DMS114 treated with DMSO at 0.1 percent for 48 hours (cell line): ENCODE data around the gene SCN8A.

Experiments
- DNase-seq: peaks from one replicate; lab custom pipeline; 2025; ENCODE audit not compliant: unreplicated experiment; lab: John Stamatoyannopoulos, UW

SCN8A gene

DNA sequence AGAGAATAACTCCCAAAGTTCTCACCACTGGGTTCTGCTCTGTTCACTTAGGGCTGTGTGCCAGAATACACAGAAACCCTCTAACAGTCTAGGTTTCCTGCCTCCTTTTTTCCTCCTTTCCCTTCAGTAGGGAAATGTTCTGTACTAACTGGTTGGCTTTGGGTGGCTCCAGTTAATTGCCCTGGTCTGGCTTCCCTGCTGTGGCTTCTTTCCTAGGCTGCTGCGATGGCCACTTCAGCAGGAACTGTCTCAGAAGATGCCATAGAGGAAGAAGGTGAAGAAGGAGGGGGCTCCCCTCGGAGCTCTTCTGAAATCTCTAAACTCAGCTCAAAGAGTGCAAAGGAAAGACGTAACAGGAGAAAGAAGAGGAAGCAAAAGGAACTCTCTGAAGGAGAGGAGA, 115.2 kb downstream of the SCN8A start:
- no peak for DNase-seq

DNA sequence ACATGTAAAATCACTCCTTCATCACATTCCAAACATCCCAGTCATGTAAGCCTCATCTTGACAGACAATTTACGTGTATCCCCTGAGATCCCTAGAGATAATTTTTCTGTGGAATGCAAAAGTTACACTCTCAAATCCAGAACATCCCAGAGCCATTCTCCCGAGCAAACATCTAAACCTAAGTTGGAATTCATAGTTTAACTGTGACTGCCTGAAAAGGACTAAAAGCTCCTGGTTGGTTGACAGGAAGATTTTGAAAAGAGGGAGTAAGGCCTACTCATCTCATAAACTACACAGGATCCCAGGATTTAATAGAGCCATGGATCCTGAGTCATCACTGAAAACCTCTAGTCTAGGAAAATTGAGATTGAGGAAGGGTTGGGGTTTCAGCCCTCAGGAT, 123.6 kb downstream of the SCN8A start:
- DNase-seq, result no peak

DNA sequence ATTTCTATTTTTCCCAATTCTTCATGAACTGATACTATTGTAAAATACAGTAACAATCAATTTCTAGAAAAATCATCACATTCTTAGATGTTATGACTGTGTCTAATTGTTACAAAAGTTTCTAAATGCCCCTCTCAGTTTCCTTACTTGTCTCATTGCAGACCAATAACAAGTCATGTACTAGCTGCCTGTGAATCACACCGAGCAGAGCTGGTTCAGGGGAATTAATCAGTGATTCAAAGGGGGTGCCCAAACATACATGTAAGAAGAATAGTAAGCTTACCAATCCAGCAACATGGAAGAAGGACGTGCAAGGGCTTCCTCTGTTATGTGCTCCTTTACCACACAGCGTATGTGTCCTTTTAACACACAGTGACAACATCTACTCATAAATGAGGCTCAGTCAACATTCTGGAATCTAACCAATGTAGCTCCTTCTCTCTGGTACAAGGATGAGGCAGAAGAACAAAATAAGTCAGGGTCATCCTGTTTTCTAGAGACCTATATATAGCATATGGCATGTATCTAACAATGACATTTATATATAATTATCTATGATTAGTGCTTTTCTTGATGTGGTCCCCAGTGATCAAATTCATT, 126.4 kb downstream of the SCN8A start:
- no peak for DNase-seq

DNA sequence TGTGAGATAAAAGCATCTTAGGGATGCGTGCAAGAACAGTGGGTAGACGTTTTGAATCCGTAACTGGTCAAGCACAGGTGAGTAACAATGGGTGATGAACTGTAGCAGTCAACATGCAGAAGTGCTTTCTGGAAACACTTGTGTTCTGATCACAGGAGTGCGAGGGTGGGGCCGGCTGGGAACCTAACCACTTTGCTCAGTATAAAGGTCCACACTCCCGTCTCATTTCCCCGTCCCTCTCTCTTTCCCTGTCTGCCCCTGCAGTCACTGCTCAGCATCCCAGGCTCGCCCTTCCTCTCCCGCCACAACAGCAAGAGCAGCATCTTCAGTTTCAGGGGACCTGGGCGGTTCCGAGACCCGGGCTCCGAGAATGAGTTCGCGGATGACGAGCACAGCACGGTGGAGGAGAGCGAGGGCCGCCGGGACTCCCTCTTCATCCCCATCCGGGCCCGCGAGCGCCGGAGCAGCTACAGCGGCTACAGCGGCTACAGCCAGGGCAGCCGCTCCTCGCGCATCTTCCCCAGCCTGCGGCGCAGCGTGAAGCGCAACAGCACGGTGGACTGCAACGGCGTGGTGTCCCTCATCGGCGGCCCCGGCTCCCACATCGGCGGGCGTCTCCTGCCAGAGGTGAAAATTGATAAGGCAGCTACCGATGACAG, 130.4 kb downstream of the SCN8A start:
- DNase-seq, result no peak

DNA sequence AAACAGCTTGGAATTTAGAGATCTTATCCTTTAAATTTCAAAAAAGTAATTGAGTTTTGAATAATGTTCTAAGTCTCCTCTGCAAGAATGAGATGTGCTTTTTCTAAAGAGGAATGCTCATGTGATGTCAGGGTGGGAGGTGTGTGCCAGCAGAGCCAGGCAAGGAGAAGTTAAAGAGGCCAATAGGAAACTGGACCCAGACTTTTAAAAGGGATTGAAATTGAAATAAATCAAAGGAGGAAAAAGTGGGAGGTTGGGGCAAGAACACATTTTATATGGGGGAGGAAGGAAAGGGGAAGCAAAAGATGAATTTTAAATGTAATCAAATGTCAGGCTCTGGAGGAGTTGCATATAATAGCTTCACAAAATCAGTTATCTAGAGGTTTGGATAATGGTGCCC, 131.4 kb downstream of the SCN8A start:
- no peak for DNase-seq

DNA sequence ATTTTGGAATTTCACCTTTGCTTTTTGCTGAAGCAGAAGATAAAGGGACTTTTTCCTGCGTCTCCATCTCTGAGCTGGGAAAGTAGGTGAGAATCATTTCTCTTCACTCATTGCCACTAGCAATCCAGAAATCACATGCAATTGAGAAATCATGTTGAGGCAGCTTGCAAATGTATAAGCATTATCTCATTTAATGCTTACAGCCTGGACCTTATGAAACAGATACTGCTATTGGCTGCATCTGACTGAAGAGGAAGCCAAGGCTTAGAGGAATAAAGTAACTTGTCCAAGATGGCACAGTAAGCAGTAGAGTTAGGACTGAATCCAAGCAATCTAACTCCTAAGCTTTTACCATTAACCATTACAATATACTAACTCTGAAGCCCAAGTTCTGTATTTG, 135.1 kb downstream of the SCN8A start:
- DNase-seq, result no peak

DNA sequence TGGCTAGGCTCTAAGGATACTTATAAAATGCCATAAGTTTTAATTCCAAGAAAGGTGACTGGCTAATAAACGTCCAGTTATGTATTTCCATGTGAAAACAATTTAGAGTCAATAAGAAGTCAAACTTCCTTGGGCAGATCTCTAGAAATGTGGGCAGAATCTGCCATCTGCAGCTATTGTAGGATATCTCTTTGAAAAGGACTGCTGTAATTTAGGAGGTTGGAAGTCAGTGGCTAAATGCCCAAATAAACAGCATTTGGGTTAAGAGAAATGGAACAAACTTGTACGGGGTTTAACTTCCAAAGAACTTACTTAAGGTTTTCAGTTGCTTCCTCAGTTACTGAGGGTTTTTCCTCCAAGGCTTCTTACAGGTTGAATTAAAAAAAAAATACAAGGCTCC, 135.9 kb downstream of the SCN8A start:
- DNase-seq, result no peak

DNA sequence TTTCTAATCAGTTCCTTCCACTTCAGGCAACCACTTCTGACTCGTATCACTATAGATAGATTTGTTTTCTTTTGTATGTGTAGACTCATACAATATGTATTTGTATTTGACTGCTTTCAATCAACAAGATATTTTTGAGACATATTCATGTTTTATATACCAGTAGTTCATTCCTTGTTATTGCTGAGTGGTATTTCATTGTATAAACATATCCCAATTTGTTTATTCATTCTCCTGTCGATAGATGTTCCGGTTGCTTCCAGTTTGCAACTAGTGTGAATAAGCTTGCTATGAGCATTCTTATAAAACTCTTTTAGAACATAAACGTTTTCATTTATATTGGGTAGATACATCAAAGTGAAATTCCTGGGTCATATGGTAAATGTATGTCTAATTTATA, 138.3 kb downstream of the SCN8A start:
- DNase-seq, result no peak

DNA sequence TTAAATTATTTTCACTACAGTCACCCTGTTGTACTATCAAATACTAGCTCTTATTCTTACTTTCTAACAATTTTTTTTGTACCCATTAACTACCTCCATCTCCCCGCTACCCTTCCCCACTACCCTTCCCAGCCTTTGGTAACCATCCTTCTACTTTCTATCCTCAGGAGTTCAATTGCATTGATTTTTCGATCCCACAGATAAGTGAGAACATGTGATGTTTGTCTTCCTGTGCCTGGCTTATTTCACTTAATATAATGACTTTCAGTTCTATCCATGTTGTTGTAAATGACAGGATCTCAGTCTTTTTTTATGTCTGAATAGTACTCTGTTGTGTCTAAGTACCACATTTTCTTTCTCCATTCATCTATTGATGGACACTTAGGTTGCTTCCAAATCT, 139.7 kb downstream of the SCN8A start:
- no peak for DNase-seq

DNA sequence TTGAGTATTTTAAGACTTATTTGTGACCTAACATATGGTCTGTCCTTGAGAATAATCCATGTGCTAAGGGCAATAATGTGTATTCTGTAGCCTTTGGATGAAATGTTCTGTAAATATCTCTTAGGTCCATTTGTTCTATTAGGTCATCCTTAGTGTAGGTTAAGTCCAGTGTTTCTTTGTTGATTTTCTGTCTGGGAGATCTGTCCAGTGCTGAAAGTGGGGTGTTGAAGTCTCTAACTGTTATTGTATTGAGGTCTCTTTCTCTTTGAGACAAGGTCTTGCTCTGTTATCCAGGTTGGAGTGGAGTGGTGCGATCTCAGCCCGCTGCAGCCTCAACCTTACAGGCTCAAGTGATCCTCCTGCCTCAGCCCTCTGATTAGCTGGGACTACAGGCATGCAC, 149.5 kb downstream of the SCN8A start:
- no peak for DNase-seq

DNA sequence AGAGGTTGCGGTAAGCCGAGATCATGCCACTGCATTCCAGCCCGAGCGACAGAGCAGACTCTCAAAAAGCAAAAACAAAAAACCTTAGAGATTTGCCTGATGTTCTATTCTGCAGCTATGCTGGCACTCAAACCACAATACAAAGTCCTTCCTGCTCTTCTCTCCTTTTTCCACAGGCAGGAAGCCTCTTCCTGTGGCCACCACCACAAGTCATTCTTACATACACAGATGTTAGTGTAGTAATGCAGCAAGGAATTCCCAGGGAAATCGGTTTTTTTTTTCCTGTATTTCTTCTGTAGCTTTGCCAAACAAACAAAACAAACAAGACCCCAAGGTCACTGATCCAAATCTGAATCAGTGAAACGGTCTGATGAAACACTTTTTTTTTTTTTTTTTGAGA, 153.2 kb downstream of the SCN8A start:
- no peak for DNase-seq

DNA sequence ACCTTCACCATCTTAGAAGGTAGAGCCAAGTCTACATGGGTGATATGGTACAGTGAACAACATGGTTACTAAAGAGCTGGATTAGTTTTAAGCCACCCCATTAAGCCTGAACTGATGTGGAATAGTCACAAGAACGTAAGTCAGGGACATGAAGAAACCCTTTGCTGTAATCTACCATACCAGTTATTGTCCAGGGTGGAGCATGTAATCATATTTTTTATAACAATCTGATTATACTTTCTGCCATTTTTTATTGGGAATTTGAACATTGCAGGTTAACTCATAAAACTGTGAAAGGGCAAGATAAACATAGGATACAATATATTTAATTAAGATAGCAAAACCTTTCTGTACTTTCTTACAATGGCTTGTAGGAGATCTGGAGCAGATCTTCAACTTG, 153.9 kb downstream of the SCN8A start:
- no peak for DNase-seq

DNA sequence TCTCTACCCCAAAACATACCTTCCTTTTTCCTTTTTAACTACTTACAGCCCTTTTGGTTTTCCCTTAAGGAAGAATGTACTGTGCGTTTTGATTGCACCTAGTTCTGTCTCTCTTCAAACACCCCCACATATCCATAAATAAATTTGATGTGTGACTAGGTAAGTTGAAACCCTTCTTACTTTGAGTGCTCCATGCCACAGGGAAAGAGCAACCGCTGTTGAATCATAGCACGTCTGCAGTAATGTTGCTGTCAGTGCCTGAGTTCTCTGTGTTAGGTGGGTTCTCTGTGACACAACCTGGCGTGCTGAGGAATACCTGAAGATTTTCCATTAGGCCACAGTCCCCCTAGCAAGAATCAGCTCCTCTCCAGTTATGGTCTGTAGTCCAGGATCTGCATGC, 155.4 kb downstream of the SCN8A start:
- DNase-seq, result no peak

DNA sequence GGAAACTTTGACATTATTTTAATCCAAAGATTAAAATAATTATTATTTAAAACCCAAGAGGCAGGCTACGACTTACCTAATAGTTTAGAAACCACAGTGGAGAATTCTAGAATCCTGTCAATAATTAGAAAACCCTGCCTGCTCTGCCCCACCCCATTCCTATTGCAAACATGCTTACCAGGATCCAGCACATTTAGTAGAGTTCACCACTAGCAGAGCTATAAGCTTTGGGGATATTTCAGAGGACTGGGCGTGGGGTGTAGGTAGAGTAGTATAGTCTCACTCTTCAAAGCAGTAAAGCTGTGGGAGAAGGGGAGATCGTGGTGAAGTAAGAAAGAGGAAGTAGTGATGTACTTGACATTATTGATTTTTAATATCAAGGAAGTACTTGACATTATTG, 157.2 kb downstream of the SCN8A start:
- DNase-seq, result no peak

DNA sequence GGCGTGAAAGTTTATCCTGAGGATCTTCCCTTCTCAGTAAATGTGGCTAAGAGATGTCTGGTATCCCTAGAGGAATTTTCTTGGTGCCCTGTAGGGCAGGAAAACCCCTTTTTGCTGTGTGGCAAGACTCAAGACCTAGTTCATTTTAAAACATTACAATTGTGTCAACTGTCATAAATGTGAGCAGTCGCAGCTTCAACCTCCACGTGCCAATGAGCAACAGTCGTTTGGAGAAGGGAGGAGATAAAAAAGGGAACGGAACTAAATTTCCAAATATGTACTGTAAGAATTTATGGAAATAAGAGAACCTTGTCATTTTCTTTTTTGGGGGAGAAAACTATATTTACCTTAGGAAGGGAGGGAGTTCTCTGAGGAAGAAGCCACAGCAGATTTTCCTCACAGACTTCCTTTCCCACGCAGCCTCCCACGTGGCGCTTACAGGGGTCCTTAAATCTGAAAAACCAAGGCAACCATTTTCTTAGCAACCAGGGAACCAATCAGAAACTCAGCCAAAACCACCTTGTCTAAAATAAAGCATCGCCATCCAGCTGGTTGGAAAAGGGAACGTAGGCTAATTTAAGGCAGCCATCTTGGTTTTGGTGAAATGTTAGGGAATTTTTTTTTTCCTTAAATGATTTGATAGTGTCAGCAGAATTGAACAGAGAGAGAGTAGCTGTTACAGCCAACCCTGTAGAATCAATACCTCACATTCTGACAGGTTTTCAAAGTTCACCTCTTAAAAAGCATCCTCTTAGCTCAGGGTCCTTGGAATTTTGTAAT, 158.4 kb downstream of the SCN8A start:
- no peak for DNase-seq

DNA sequence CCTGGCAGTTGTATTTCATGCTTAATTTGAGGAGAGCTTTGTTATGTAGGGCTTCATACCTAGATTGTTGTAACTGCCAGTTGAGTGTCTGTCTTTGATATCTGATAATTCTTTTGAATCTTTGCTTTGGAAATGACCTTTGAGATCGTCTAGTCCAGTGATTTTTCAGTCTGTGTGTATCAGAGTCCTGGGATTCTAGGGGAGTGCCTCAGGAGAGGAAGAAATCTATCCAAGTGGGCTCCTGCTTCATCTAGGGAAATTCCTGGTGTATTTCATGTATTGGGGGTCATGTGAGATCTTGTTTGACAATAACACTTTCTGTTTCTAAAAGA, 158.9 kb downstream of the SCN8A start:
- DNase-seq, result no peak

DNA sequence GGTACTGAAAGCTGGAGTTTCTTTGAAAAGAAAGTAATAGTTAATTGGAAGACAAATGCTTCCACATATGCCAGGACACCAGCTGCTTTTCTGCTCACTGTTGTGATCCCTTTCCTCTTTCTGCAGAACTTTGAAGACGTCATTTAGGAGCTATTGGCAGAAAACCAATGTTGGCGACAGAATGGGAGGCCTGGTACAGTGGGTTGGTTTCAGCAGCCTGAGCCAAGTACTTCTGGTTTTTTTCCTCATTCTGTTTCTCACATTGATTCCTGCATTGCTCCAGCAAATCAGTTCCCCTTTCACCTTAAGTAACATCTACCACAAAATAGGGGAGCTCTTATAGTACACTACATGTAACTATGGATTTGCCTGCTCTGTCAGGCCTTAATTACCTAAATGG, 160.6 kb downstream of the SCN8A start:
- no peak for DNase-seq

DNA sequence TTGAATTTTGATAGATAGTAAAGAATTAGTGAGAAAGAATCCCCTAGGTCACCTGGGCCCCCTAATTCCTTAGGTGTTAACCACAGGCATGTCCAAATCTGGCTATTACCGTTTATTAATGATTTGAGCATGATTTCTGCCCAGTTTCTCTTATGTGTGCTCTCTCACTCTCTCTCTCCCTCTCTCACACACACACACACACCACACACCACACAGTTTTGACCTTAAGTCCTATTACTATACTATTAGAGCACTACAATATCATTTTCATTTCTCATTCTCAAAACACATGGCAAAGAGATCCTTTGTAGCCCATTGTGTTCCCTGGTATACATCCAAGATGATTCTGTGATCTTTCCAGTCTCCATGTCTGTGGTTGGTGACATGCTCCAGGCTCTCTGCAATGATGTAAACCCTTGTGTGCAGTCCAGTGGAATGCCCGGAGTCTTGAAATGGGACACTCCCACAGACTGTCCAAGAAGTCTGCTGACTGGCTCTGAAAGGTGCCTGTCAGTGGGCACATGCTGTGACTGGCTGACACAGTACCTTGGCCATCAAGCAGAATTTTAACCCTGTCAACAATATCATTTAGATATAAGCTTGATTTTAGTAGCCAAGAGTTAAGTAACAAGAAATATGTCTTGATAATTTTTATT, 161.3 kb downstream of the SCN8A start:
- no peak for DNase-seq

DNA sequence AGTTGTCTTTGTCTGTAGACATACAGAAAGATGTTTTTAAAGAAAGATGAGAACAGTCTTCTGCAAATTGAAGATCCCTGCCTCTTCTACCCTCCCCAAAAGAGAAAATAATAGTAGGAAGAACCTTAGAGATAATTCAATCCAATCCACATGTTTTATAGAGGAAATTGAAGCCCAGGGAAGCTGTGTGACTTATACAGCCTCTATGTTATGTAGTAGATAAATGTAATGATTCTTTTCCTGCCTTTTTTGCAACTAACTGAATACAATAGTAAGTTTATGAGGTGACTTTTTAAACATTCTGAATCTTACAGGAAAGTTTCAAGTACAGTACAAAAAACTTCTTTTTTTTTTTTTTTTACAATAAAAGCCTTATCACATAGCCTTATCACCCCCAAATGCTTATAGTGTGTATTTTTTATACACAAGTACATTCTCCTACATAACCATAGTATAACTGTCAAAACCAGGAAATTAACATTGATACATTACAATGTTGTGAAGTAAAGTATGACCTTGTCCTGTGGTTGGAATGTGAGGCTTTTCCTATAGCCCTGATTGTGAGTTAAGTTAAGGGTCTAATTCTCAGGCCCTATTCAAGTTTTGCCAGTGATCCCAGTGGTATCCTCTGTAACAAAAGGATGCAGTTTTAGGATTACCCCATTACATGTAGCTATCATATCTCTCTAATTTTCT, 163.1 kb downstream of the SCN8A start:
- no peak for DNase-seq

DNA sequence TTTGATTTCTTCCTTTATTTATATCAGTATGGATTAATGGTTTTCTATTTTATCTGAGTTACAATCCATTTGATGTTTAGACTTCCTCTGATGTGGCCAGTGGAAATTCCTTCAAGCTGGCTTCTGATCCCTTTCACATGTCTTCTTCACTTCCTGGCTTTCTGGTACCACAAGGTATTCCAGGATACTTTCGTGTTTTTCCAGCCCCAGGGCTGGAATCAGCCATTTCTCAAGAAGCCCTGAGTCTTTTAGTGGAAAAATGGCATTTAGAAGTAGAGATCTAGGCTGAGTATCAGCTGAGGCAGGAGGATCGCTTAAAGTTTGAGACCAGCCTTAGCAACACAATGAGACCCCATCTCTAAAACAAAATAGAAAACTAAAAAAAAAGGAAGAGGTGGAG, 164.2 kb downstream of the SCN8A start:
- DNase-seq, result no peak

DNA sequence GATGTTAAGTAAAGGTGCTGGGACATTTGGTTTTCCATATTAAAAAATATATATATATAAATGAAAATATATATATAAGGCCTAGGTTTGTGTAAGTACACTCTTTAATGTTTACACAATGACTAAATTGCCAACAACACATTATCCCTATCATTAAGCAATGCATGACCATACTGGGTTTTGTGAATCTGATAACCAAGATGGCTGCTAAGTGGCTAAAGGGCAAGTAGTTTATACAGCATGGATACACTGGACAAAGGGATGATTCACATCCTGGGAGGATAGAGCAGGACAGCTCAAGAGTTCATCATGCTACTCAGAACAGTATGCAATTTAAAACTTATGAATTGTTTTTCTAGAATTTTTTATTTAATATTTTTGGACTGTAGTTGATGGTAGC, 168.1 kb downstream of the SCN8A start:
- DNase-seq, result no peak

DNA sequence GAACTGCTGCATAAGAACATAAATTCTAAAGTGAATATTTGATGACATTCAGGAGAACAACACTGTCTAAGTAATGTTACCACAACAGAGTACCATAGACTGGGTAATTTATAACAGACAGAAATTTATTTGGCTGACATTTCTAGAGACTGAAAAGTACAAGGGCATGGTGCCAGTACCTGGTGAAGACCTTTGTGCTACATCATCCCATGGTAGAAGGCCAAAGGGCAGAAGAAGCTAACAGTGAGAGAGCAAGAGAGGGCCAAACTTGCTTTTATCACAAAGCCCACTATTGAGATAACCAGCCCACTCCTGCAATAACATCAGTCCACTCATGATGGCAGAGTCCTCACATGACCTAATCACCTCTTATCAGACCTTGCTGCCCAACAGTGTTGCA, 168.7 kb downstream of the SCN8A start:
- no peak for DNase-seq
